GM21381 (cell line): ENCODE results near the gene KBTBD7.

ENCODE experiments used
- ATAC-seq: cut with Tn5 transposase; IDR thresholded peaks from one replicate; pipeline ENCODE4 v1.9.1; 2021; ENCODE audit warnings: mild to moderate bottlenecking, moderate library complexity; ENCODE audit not compliant: unreplicated experiment

Gene KBTBD7, protein sequence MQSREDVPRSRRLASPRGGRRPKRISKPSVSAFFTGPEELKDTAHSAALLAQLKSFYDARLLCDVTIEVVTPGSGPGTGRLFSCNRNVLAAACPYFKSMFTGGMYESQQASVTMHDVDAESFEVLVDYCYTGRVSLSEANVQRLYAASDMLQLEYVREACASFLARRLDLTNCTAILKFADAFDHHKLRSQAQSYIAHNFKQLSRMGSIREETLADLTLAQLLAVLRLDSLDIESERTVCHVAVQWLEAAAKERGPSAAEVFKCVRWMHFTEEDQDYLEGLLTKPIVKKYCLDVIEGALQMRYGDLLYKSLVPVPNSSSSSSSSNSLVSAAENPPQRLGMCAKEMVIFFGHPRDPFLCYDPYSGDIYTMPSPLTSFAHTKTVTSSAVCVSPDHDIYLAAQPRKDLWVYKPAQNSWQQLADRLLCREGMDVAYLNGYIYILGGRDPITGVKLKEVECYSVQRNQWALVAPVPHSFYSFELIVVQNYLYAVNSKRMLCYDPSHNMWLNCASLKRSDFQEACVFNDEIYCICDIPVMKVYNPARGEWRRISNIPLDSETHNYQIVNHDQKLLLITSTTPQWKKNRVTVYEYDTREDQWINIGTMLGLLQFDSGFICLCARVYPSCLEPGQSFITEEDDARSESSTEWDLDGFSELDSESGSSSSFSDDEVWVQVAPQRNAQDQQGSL

DNA sequence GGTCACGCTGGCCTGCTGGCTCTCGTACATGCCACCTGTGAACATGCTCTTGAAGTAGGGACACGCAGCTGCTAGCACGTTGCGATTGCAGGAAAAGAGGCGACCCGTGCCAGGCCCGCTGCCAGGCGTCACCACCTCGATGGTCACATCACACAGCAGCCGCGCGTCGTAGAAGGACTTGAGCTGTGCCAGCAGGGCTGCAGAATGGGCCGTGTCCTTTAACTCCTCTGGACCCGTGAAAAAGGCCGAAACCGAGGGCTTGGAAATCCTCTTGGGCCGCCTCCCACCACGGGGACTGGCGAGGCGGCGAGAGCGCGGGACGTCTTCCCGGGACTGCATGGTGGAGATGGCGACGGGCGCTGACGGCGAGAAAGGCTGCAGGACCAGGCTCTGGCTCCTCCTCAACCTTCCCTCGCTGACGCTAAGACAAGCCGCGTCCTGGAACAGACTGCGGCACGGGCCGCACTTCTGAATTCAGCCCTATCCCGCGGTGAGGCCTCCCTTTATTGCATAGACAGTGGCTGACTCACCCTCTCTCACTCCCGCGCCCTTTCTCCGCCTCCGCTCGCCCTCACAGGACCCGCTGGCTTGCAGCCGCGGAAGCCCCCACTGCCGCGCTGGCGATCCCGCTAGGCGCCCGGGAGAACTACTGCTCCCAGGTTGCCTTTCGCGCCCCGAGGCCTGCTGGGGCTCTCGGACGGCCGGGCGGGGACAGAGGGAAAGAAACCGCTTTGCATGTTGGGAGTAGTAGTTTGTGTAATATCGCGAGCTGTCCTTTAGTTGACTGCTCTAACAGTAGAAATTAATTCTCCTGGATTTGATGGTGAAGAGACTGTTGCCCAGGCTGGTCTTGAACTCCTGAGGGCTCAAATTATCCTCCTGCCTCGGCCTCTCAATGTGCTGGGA is at the start of gene KBTBD7:
KBTBD7 (minus strand) TSS at position 651 of the 906 bp plus-strand sequence; CDS start at position 339, 312 bp downstream.
- peak; percentile 97 for ATAC-seq

DNA sequence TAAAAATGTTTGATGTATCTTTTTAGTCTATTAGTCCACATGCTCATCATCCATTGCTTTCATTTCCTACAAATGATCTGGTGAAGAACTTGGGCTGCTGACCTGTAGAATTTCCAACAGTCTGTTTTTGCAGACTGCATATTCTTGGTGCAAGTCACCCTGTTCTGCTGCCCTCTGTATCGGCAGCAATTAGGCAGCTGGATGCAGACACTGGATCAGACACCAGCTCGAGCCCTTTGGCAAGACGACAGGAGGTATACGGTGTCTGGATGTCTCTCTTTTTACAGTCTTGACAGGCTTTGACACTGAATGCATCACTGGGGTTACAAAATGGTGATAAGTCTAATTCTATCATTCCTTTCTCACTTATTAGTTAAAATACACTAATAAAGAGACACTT is 47.3 kb upstream of the KBTBD7 start:
- ATAC-seq: no peak

DNA sequence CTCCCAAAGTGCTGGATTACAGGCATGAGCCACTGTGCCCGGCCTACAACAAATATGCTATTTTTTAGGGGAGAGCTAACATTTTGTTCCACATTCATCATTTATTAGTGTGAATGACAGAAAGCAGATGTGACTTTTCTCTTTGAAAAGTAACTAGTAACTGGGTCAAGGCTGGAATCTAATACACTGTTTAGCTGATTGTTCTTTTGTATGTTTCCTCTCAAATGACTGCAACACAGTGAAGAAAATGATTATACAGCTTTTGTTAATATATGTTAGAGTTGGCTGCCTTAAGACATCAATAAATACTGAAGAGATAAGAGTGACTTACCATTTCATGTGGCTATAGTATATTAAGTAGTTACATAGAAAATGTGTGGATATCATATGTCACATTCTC is 42.0 kb upstream of the KBTBD7 start:
- no peak for ATAC-seq

DNA sequence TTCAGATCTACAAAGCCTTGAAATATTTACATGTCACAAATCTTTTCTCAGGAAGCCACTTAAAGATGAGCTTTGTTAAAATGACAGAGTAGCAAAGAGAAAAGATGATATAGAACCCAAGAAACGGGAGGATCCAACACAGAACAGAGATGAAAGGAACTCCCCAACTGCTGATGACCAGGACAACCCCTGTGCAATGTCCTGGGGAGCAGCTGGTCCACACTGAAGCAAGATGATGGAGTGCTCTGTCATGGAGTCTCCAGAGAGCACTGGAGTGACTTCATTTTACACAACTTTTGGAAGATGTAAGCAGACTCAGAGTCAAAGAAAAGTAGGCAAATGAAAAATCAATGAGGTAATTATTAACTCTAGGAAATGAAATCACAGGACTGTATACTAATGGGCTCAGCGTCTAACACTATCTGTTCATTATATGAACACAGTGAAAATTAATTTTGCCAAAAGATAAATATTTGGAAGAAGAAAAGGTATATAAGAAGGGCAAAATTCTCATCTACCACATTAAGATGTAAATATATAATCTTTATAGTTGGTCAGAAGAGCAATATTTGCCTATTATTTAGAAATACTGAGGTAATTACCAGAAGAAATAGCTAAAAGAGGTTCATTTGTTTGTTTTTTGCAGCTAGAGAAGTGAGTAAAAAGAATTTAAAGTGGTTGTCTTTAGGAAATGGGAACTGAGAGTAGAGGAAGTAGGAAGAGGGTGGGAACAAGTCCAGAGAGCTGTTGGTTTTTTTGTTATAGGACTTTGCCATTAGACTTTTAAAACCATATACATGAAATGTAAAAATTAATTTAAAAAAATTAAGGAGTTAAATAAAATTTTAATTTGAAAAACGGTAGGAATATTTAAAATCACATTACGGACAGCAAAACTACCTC is 38.5 kb upstream of the KBTBD7 start:
- ATAC-seq: no peak

DNA sequence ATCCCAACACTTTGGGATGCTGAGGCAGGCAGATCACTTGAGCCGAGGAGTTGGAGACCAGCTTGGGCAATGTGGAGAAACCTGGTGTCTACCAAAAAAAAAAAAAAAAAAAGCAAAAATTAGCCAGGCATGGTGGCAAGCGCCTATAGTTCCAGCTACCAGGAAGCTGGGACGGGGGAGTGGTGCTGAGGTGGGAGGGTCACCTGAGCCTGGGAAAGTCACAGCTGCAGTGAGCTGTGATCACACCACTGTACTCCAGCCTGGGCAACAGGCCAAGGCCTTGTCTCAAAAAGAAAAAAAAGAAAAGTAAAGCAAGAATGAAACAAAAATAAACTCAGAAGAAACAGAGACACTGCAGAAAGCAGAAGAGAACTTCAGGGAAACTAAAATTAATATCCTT is 37.4 kb upstream of the KBTBD7 start:
- no peak for ATAC-seq

DNA sequence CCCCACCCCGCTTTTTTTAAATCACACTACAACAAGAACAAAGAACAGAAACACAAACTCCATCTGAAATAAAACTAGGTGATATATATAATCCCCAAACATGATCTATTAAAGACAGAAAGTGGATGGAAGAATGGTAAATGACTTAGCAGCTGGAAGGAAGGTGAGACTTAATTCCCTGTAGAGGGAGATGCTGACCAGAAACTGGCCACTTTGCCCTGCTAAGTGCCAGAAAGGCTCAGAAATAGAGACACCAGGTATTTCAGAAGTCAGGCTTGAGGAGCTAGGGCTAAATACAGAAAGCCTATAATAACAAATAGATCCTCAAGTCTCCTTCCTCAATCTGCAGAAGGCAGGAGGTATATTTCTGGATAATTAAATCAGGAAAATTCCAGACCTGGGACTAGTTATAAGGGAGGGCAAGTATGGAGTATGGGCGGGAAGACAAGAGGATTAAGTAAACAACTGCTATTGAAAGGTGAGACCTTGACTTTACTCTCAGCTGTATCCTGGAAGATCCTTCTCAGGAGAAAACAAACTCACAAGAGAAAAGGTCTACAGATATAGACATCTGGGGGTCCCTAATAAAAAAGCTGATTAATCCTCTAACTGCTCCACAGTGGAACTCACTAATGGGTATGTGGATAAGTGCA is 36.8 kb upstream of the KBTBD7 start:
- ATAC-seq: no peak

DNA sequence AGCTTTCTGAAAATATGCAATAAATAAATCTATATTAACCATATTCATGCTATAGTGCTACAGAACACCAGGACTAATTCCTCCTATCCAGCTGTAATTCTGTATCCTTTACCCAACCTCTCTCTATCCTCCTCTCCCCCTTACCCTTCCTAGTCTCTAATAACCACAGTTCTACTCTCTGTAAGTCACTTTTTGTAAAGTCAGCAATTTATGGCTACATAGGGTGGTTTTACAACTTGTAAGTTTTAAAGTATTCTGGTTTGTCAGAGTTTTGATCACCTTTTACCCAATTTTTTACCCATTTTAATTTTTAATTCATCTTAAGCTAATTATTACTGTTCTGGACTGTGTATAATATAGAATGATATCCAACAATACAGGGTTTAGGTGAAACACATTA is 35.0 kb upstream of the KBTBD7 start:
- ATAC-seq: no peak

DNA sequence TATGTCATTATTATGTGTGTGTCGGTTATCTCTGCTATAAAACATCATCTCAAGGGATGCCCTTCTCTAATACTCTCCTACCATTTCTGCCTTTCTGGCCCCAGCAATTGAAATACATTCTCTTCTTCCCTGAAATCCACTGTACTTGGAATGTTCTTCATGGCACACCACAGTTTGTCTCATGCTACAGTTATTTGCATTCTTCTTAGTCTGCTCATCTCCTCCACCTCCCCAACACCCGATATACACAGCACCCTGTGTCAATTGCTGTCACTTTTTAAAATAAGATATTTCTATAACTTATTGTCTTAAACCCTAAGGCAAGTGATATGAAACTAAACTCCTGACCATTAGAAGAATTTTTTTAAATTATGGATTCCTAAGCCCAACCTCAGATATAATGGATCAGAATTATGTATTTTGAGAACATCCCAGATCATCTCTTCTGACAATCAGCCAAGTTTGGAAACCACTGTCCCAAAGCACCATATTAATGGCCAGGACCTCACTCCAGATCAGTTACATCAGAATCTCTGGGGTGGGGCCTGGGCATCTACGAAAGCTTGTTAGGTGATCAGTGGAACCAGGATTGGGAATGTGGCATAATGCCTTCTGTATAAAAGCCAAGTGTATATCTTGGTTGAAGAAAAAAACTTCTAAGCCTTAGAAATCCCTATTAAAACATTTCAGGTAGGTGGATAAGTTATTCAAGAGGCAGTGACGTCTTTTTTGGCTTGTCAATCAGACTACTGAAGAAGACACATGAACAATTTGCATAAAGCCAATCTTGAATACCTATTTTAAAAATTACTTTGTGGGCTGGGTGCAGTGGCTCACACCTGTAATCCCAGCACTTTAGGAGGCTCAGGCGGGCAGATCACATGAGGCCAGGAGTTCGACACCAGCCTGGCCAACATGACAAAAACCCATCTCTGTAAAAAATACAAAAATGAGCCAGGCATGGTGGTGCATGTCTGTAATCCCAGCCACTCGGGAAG is 30.0 kb upstream of the KBTBD7 start:
- ATAC-seq: no peak

DNA sequence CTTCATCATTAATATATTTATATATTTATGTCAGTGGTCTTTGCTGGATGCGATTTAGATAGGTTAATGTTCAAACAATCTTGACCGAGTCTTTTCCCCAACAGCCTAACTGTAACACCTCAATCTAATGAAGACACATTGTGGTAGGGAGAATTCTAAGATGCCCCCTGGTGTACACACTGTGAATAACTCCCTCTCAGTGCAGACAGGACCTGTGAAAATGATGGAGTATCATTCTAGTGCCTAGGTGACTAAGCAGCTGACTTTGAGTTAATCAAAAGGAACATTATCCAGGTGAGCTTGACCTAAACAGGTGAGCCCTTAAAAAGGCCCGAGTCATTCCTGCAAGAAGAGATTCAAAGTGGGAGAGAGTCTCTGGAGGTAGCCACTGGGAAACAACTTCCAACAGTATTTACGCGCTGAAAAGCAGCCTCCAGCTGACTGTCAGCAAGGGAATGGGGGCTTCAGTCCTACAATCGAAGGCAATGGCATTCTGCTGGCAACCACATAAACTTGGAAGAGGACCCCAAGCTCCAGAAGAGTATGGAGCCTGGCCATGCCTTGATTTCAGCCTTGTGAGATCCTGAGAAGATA is 28.0 kb upstream of the KBTBD7 start:
- no peak for ATAC-seq

DNA sequence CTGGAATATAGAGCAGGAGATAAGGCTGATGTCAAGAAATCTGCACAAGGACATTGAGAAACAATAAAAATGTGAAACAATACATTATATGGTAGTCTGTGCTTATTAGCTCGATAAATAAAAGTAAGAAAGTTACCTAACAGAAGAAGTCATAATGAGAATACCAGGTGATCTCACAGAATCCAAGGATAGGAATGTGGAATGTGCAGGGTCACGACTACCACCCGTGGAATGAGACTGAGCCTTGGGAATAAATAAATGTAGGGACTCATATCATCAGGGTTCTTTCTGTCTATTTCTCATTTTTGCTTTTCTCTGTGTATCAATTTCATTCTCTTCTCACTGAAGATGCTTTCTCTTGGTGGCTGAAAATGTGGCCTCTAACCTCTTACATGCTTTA is 26.0 kb upstream of the KBTBD7 start:
- ATAC-seq: no peak

DNA sequence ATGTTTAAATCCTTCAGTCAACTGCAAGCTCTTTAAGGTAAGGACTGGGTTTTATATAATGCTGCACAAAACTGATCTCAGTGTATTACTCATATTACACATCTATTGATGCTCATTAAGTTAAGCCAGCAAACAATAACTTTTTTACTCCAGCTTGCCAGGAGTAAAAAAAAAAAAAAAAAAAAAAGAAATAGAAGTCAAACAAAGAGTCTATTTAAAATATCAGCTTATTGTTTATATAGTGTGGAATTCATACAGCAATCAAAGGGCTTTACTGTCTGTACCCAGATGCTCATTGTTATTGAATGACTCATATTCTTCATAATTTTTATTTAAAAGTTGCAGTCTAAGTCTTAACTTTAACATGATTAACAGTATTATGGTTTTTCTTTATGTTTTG is 21.8 kb upstream of the KBTBD7 start:
- ATAC-seq: no peak

DNA sequence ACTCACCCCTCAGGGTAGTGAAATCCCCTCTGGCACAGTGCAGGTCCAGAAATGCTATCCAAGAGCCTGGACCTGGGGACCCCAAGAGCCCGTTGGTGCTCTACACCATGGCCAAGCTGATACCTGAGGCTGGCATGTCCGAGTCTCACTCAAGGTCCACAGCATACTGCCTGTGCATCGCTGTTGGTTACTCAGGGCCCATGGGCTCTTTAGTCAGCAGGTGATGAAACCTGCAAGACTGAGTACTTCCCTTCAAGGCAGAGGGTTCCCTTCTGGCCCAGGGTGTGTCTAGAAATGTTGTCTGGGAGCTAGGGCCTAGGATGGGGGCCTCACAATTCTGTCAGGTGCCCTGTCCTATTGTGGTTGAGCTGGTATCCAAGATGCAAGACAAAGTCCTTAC is 19.6 kb upstream of the KBTBD7 start:
- no peak for ATAC-seq

DNA sequence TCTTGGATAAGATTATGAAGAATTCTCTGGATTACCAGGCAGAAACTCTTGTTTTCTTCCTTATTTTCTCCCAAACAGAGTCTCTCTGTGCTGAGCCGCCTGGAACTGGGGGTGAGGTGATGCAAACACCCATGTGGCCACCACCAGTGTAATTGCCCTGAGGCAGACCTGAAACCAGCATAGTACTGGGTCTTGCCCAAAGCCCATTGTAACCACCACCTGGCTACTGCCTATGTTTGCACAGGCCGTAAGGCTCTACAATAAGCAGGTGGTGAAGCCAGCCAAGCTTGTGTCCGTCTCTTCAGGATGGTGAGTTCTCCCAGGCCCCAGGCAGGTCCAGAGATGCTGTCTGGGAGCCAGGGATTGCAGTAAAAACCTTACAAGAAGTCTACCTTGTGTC is 18.9 kb upstream of the KBTBD7 start:
- no peak for ATAC-seq

DNA sequence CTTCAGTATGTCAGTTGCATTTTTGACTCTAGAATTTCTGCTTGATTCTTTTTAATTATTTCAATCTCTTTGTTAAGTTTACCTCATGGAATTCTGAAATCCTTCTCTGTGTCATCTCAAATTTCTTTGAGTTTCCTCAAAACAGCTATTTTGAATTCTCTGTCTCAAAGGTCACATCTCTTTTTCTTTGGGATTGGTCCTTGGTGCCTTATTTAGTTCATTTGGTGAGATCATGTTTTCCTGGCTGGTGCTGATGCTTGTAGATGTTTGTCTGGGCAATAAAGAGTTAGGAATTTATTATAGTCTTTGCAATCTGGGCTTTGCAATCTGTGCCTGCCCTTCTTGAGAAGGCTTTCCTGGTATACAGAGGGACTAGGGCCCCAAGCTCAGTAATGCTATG is 18.5 kb upstream of the KBTBD7 start:
- ATAC-seq: no peak

DNA sequence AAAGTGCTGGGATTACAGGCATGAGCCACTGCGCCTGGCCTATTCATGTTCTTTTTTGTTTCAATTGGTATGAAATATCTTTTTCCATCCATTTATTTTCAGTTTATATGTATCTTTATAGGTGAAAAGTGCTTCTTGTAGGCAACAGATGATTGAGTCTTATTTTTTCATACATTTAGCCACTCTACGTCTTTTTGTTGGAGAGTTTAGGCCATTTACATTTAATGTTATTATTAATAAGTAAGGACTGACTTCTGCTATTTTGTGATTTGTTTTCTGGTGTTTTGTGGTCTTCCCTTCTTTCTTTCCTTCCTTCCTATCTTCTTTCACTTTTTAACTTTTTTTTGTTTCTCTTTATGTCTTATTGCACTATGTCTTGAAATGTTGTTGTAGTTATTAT is 16.7 kb upstream of the KBTBD7 start:
- ATAC-seq: no peak

DNA sequence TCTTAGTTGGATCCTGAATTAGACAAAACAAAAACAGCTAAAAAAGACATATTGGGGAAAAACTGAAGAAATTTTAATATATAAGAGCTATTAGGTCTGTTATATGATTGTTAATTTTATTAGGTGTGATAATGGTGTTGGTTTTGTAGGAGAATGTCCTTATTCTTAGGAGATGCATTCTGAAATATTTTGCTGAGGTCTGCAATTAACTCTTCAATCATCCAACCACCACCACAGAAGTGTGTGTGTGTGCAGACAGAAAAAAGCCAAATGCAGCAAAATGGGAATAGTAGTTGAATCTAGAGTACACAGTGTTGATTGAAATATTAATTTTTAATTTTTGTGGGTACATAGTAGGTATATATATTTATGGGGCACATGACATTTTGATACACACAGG is 12.1 kb upstream of the KBTBD7 start:
- ATAC-seq: no peak

DNA sequence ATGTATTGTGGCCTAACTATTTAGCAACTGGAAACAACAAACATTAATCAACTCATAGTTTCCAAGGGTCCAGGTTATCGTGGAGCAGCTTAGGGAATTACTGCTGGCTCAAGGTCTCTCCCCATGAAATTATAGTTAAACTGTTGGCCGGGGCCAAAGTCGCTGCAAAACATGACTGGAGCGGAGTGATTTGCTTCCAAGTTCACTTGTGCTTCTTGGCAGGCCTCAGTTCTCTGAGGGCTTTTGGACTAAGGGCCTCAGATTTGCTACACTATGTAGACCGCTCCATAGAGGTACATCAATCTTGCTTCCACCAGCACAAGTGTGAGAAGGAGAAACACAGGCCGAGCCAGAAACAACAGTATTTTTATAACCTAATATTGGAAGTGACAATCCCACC is 9.4 kb upstream of the KBTBD7 start:
- ATAC-seq: no peak

DNA sequence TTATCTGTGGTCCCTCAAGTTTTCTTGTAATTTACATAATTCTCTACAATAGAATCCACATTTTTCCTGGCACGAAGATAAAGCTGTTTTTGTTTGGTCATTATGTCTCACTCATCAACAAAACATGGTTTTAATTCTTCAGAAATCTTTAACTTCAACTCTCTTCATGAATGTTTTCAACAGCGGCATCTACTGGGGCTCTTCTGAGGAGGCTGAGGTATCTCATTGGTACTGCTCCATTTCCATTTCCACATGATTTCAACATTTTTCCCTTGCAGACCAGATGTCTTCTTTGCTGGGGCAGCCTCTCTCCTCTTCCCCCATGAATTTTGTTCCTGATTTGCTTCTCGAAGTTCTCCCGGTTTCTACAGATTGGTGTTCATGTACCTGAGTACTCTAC is 5.8 kb upstream of the KBTBD7 start:
- no peak for ATAC-seq
